NB4 (cell line): ENCODE data around the gene RTCA.

Experiments
- DNase-seq: peaks from one replicate; pipeline ENCODE4 v3.0.0; 2010; ENCODE audit warnings: low read depth
- H3K4me3 ChIP-seq: one replicate; pipeline ENCODE4 v1.5.1; 2011; ENCODE audit warnings: mild to moderate bottlenecking, low read depth, low read length, moderate library complexity
- MYC ChIP-seq: IDR thresholded peaks from 2 replicates; pipeline ENCODE4 v1.6.1; 2011; ENCODE audit warnings: low read depth, low read length
- POLR2A ChIP-seq: IDR thresholded peaks from 2 replicates; pipeline ENCODE4 v1.6.1; 2011; ENCODE audit warnings: mild to moderate bottlenecking; ENCODE audit not compliant: insufficient read length; ENCODE audit errors: extremely low read depth
- TF ChIP-seq, protein P1 (sequence below): IDR thresholded peaks from one replicate; pipeline ENCODE4 v1.5.1; 2012; ENCODE audit warnings: low read depth, low read length
- TF ChIP-seq, protein P2 (sequence below): IDR thresholded peaks from 2 replicates; pipeline ENCODE4 v1.6.1; 2011; ENCODE audit warnings: low read depth, low read length

The RTCA gene

DNA sequence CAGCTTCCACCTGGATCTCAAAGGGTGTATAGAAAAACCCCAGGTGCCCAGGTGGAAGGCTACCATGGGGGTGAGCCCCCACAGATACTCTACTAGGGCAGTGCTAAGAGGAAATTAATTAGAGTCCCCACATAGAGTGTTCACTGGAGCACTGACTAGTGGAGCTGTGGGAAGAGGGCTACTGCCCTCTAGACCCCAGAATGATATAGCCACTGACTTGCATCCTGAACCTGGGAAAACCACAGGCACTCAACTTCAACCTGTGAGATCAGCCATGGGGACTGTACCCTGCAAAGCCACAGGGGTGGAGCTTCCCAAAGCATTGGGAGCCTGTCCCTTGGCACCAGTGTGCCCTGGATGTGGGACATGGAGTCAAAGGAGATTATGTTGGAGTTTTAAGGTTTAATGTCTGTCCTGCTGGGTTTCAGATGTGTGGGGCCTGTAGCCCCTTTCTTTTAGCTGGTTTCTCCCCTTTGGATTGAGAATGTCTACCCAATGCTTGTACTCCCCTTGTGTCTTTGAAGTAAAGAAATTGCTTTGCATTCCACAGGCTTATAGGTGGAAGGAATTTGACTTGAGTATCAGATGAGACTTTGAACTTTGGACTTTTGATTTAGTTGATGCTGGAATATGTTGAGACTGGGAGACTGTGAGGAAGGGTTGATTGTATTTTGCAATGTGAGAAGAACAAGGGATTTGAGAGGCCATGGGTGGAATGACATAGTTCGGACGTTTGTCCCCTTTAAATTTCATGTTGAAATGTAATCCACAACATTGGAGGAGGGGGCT is 54.5 kb downstream of the RTCA start:
- TF ChIP-seq, protein P1, sequence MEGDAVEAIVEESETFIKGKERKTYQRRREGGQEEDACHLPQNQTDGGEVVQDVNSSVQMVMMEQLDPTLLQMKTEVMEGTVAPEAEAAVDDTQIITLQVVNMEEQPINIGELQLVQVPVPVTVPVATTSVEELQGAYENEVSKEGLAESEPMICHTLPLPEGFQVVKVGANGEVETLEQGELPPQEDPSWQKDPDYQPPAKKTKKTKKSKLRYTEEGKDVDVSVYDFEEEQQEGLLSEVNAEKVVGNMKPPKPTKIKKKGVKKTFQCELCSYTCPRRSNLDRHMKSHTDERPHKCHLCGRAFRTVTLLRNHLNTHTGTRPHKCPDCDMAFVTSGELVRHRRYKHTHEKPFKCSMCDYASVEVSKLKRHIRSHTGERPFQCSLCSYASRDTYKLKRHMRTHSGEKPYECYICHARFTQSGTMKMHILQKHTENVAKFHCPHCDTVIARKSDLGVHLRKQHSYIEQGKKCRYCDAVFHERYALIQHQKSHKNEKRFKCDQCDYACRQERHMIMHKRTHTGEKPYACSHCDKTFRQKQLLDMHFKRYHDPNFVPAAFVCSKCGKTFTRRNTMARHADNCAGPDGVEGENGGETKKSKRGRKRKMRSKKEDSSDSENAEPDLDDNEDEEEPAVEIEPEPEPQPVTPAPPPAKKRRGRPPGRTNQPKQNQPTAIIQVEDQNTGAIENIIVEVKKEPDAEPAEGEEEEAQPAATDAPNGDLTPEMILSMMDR: no peak
- TF ChIP-seq POLR2A (no peak), MYC (no peak)
- TF ChIP-seq, protein P2, sequence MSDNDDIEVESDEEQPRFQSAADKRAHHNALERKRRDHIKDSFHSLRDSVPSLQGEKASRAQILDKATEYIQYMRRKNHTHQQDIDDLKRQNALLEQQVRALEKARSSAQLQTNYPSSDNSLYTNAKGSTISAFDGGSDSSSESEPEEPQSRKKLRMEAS: no peak
- DNase-seq: no peak

DNA sequence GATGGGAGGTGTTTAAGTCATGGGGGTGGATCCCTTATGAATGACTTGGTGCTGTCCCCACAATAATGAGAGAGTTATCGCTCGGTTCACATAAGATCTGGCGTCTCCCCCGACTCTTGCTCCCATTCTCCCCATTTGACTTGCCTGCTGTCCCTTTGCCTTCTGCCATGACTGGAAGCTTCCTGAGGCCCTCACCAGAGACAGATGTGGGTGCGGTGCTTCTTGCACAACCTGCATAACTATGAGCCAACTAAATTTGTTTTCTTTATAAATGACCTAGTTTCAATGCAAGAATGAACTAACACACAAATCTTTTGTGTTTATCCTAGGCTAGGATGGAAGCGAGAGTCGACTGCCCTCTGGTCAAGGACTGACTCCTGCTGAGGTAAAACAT is 55.1 kb downstream of the RTCA start:
- no peak for DNase-seq
- no peak for TF ChIP-seq MYC
- TF ChIP-seq, protein P1: no peak
- TF ChIP-seq POLR2A: no peak
- TF ChIP-seq, protein P2: no peak
- H3K4me3 ChIP-seq: no peak overlapping the region

More for the DNA sequence above, 54.5 kb downstream of the RTCA start:
- no peak overlapping the region for H3K4me3 ChIP-seq

DNA sequence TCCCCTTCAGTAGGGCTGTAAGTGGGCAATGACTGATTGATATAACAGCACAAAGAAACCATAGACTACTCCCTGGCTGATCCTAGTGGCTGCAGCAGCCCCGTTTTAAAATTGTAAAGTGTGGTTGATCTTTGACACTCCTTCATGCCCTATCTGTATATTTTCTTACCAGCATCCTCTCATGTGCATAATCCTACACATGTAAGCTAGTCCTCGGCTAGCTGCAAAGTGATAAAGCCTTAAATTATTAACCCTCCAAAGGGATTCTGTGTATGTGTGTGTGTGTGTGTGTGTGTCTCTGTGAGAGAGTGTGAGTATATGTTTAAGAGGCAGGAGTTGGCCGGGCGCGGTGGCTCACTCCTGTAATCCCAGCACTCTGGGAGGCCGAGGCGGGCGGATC is 55.5 kb downstream of the RTCA start:
- TF ChIP-seq POLR2A (no peak), MYC (no peak)
- TF ChIP-seq, protein P2: no peak
- TF ChIP-seq, protein P1: no peak
- no peak overlapping the region for H3K4me3 ChIP-seq
- no peak for DNase-seq

DNA sequence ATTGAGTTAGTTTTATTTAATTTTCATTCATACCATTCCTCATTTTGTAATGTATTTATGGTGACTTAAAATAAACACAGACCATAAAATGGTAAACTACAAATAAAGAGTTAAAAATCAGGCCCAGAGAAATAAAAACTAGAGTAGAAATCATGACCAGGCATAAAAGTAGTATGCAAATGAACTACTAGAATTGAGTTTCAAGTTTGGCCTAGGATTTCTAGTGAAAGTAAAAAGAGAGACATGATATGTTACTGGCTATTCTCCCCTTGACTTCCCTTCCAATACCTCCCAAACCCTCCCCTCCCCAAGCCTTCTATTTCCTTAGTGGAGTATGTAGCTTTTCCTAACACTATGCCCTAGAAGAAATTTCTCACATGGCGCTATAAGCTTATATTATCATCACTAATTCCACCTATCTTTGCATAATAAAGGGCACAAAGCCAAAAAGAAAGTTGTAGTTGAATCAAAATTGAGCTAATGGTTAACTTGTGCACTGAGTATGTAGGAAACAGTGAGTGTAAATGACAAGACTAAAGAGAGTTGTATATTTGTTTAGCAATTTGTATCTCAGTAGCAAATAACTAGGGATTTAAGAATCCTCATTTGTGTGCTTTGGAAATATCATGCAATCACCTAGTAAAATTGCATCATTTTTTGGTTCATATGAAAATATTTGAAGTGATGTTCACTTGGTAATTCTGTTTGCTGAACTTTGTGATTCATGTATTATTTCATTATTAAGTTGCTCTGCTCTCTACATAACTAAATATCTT is 56.6 kb downstream of the RTCA start:
- no peak for DNase-seq
- TF ChIP-seq MYC (no peak), POLR2A (no peak)
- TF ChIP-seq, protein P1: no peak
- TF ChIP-seq, protein P2: no peak
- no peak overlapping the region for H3K4me3 ChIP-seq

DNA sequence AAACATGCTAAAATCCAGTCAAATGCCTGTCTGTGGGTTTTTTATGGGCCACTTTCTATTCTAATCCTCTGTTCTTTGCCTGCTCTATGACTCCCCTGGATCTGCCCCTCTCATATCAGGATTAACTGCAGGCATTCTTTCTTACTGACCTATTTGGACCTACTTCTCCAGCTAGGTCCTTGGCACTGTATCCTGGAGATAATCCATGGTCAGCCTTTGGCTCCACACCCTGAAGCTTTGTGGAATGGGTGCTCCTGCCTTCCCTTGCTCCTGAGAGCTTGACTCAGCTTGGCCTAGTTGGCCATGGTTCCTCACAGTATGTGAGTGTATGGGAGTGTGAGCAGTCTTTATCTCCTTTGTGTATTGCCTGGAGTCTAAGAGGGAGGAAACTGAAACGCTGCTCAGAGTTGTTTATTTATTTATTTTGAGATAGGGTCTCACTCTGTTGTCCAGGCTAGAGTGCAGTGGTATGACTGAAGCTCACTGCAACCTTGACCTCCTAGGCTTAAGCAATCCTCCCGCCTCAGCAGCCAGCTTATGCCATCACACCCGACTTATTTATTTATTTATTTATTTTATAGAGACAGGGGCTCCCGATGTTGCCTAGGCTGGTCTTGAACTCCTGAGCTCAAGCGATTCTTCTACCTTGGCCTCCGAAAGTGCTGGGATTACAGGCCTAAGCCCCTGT is 57.5 kb downstream of the RTCA start:
- H3K4me3 ChIP-seq: no peak overlapping the region
- TF ChIP-seq, protein P2: no peak
- no peak for TF ChIP-seq MYC
- TF ChIP-seq, protein P1: no peak
- TF ChIP-seq POLR2A: no peak
- no peak for DNase-seq
